ENCODE measurements around the gene ADAMTSL1.

GRCh38 chr9:18768951-18769622, 295.1 kb downstream of the ADAMTSL1 start:
- TF ChIP-seq REST (IDR thresholded peaks at IDR 0.05; ENCODE audit: insufficient read depth in 1 of 2, low read depth in 2 of 2, low read length in 1 of 2) (no peak), CTCF (IDR thresholded peaks at IDR 0.05) (no peak), POLR2AphosphoS5 (IDR thresholded peaks at IDR 0.05; ENCODE audit: low read depth, low read length) (no peak)

Data from Panc1 (cell line).